Activated CD4-positive, alpha-beta memory T cell treated with anti-CD3 and anti-CD28 coated beads for 36 hours (primary cell): ENCODE measurements around the gene KRT77. TPM values are rescaled to one million over a fixed set of nuclear protein-coding genes. Genes with fewer than 3 reads are reported as not detected.

ENCODE experiments used
- CTCF ChIA-PET: fragments of 350-600 bp; sonication (Branson Sonifier 250); formaldehyde crosslinking; loops from one replicate; lab custom pipeline; 2021; ENCODE audit warnings: antibody characterized with exemption, inconsistent platforms; lab: Charles Lee
- POLR2A ChIA-PET: fragments of 350-600 bp; sonication (Branson Sonifier 250); formaldehyde crosslinking; loops from one replicate; lab custom pipeline; 2021; ENCODE audit warnings: antibody characterized with exemption; lab: Charles Lee
- DNase-seq: peaks from one replicate; pipeline ENCODE4 v3.0.0-alpha.2; 2020
- H3K27ac Mint-ChIP-seq: one replicate; pipeline ENCODE4 v1.8.0; 2021; ENCODE audit warnings: mixed read lengths
- H3K27me3 Mint-ChIP-seq: one replicate; pipeline ENCODE4 v1.8.0; 2021; ENCODE audit warnings: mixed read lengths
- H3K36me3 Mint-ChIP-seq: one replicate; pipeline ENCODE4 v1.8.0; 2021; ENCODE audit warnings: mixed read lengths
- H3K4me1 Mint-ChIP-seq: one replicate; pipeline ENCODE4 v1.8.0; 2021; ENCODE audit warnings: low read depth, mixed read lengths
- H3K4me3 Mint-ChIP-seq: one replicate; pipeline ENCODE4 v1.8.0; 2021; ENCODE audit warnings: mild to moderate bottlenecking, mixed read lengths
- H3K9me3 Mint-ChIP-seq: one replicate; pipeline ENCODE4 v1.8.0; 2021; ENCODE audit warnings: mixed read lengths
- intact Hi-C: fragments of 100-400 bp; cut with micrococcal nuclease; formaldehyde crosslinking; loops from one replicate; pipeline ENCODE4 v1.15.1; 2023
- total RNA-seq, 2 experiments: library from RNA; stranded (reverse); gene quantifications; one replicate each; pipeline ENCODE4 v1.2.3, GENCODE V29; 2021

Gene KRT77
- total RNA-seq, 2 experiments from 2014 or later = not detected

GRCh38 chr12:52681526-52682380 is 21.6 kb downstream of the KRT77 start:
- peaks cover 7% of the 10 kb centered on the region for H3K27me3 Mint-ChIP-seq
- peak; percentile 22 for DNase-seq

GRCh38 chr12:52680363-52680762 is 23.0 kb downstream of the KRT77 start, which contains the start of gene KRT1:
Gene KRT1, minus strand, starts transcription at chr12:52680407. Its CDS starts 59 bp downstream, at chr12:52680348.
- ChIA-PET CTCF (interaction anchor here (0.5 to 0.8 kb wide), 2 partner anchors 101 to 186 kb away, joined by 3 read pairs; no protein-coding TSS in a partner anchor), POLR2A (no interaction called here)
- Mint-ChIP-seq H3K27ac (no peak within 1 kb of the TSS), H3K27me3 (peaks cover 7% of the 10 kb centered on the region), H3K4me3 (no peak within 1 kb of the TSS), H3K4me1 (peaks cover 11% of the 10 kb centered on the region), H3K36me3 (no peaks in the 10 kb centered on the region), H3K9me3 (no peaks in the 10 kb centered on the region)
- intact Hi-C loops = no loop called here
- DNase-seq = no peak

More at GRCh38 chr12:52681526-52682380, 21.6 kb downstream of the KRT77 start:
- Mint-ChIP-seq H3K27ac (no peak overlapping the region), H3K36me3 (no peaks in the 10 kb centered on the region), H3K4me1 (peaks cover 11% of the 10 kb centered on the region), H3K4me3 (no peak overlapping the region), H3K9me3 (no peaks in the 10 kb centered on the region)
- CTCF ChIA-PET = no interaction called here
- POLR2A ChIA-PET = no interaction called here
- intact Hi-C loops = no loop called here

GRCh38 chr12:52679875-52680274 is 23.4 kb downstream of the KRT77 start:
- CTCF ChIA-PET = interaction anchor here (0.5 to 0.8 kb wide), 2 partner anchors 186 to 200 kb away, joined by 3 read pairs; no protein-coding TSS in a partner anchor
- H3K27ac Mint-ChIP-seq = no peak overlapping the region
- no peak for DNase-seq
- no peaks in the 10 kb centered on the region for H3K36me3 Mint-ChIP-seq
- H3K4me1 Mint-ChIP-seq = peaks cover 11% of the 10 kb centered on the region
- POLR2A ChIA-PET = no interaction called here
- H3K9me3 Mint-ChIP-seq = no peaks in the 10 kb centered on the region
- intact Hi-C loops = no loop called here
- peaks cover 7% of the 10 kb centered on the region for H3K27me3 Mint-ChIP-seq
- H3K4me3 Mint-ChIP-seq = no peak overlapping the region

- intact Hi-C loops = no loop called here
- Mint-ChIP-seq H3K27ac (no peak overlapping the region), H3K4me1 (peaks cover 11% of the 10 kb centered on the region), H3K4me3 (no peak overlapping the region), H3K36me3 (no peaks in the 10 kb centered on the region), H3K27me3 (peaks cover 7% of the 10 kb centered on the region), H3K9me3 (no peaks in the 10 kb centered on the region)
- CTCF ChIA-PET = no interaction called here
- DNase-seq = no peak
- POLR2A ChIA-PET = no interaction called here
Measured at GRCh38 chr12:52677671-52678070, 25.7 kb downstream of the KRT77 start.

GRCh38 chr12:52677126-52677525 is 26.2 kb downstream of the KRT77 start:
- intact Hi-C loops = no loop called here
- Mint-ChIP-seq H3K4me1 (peaks cover 11% of the 10 kb centered on the region), H3K27me3 (peaks cover 7% of the 10 kb centered on the region), H3K36me3 (no peaks in the 10 kb centered on the region), H3K9me3 (no peaks in the 10 kb centered on the region), H3K4me3 (no peak overlapping the region), H3K27ac (no peak overlapping the region)
- no peak for DNase-seq
- ChIA-PET CTCF (no interaction called here), POLR2A (no interaction called here)

GRCh38 chr12:52676163-52676562 is 27.2 kb downstream of the KRT77 start:
- ChIA-PET CTCF (interaction anchor here (1.4 kb wide), 1 partner anchor 204 kb away, joined by 4 read pairs; no protein-coding TSS in a partner anchor), POLR2A (no interaction called here)
- H3K27ac Mint-ChIP-seq = no peak overlapping the region
- no peaks in the 10 kb centered on the region for H3K9me3 Mint-ChIP-seq
- H3K4me3 Mint-ChIP-seq = no peak overlapping the region
- H3K27me3 Mint-ChIP-seq = peaks cover 7% of the 10 kb centered on the region
- no peaks in the 10 kb centered on the region for H3K36me3 Mint-ChIP-seq
- no peak for DNase-seq
- intact Hi-C loops = no loop called here
- peaks cover 4% of the 10 kb centered on the region for H3K4me1 Mint-ChIP-seq

- Mint-ChIP-seq H3K27ac (no peak overlapping the region), H3K4me1 (no peaks in the 10 kb centered on the region), H3K4me3 (no peak overlapping the region), H3K36me3 (no peaks in the 10 kb centered on the region), H3K27me3 (peaks cover 7% of the 10 kb centered on the region), H3K9me3 (no peaks in the 10 kb centered on the region)
- no peak for DNase-seq
- CTCF ChIA-PET = interaction anchor here (1.4 kb wide), 1 partner anchor 204 kb away, joined by 4 read pairs; no protein-coding TSS in a partner anchor
- POLR2A ChIA-PET = no interaction called here
- intact Hi-C loops = no loop called here
Measured at GRCh38 chr12:52675301-52675701, 28.0 kb downstream of the KRT77 start.

- CTCF ChIA-PET = no interaction called here
- no peak overlapping the region for H3K27ac Mint-ChIP-seq
- H3K9me3 Mint-ChIP-seq = no peaks in the 10 kb centered on the region
Measured at GRCh38 chr12:52674433-52674775, 28.9 kb downstream of the KRT77 start.

GRCh38 chr12:52673713-52674432 is 29.5 kb downstream of the KRT77 start:
- Mint-ChIP-seq H3K4me3 (no peak overlapping the region), H3K4me1 (no peaks in the 10 kb centered on the region), H3K36me3 (no peaks in the 10 kb centered on the region), H3K27me3 (peaks cover 3% of the 10 kb centered on the region), H3K27ac (no peak overlapping the region), H3K9me3 (no peaks in the 10 kb centered on the region)
- DNase-seq = no peak
- CTCF ChIA-PET = no interaction called here
- intact Hi-C loops = no loop called here
- POLR2A ChIA-PET = no interaction called here

More at GRCh38 chr12:52674433-52674775, 28.9 kb downstream of the KRT77 start:
- Mint-ChIP-seq H3K27me3 (peaks cover 4% of the 10 kb centered on the region), H3K4me3 (no peak overlapping the region), H3K36me3 (no peaks in the 10 kb centered on the region), H3K4me1 (no peaks in the 10 kb centered on the region)
- no peak for DNase-seq
- POLR2A ChIA-PET = no interaction called here
- intact Hi-C loops = no loop called here

GRCh38 chr12:52673217-52673616 is 30.1 kb downstream of the KRT77 start:
- CTCF ChIA-PET = no interaction called here
- intact Hi-C loops = no loop called here

GRCh38 chr12:52672321-52672933 is 30.9 kb downstream of the KRT77 start:
- POLR2A ChIA-PET = no interaction called here
- Mint-ChIP-seq H3K9me3 (no peaks in the 10 kb centered on the region), H3K4me1 (no peaks in the 10 kb centered on the region), H3K27me3 (no peaks in the 10 kb centered on the region), H3K4me3 (no peak overlapping the region), H3K36me3 (no peaks in the 10 kb centered on the region), H3K27ac (no peak overlapping the region)
- DNase-seq = no peak
- intact Hi-C loops = no loop called here
- CTCF ChIA-PET = no interaction called here

More at GRCh38 chr12:52673217-52673616, 30.1 kb downstream of the KRT77 start:
- H3K9me3 Mint-ChIP-seq = no peaks in the 10 kb centered on the region
- no peak overlapping the region for H3K4me3 Mint-ChIP-seq
- H3K4me1 Mint-ChIP-seq = no peaks in the 10 kb centered on the region
- H3K36me3 Mint-ChIP-seq = no peaks in the 10 kb centered on the region
- no peak for DNase-seq
- H3K27ac Mint-ChIP-seq = no peak overlapping the region
- peaks cover 3% of the 10 kb centered on the region for H3K27me3 Mint-ChIP-seq
- POLR2A ChIA-PET = no interaction called here

- no peak overlapping the region for H3K27ac Mint-ChIP-seq
- intact Hi-C loops = no loop called here
- ChIA-PET CTCF (no interaction called here), POLR2A (no interaction called here)
- DNase-seq = no peak
- no peak overlapping the region for H3K4me3 Mint-ChIP-seq
- no peaks in the 10 kb centered on the region for H3K4me1 Mint-ChIP-seq
- H3K36me3 Mint-ChIP-seq = no peaks in the 10 kb centered on the region
- H3K27me3 Mint-ChIP-seq = no peaks in the 10 kb centered on the region
- H3K9me3 Mint-ChIP-seq = no peaks in the 10 kb centered on the region
Measured at GRCh38 chr12:52670961-52671360, 32.4 kb downstream of the KRT77 start.
